PC-9 (cell line): ENCODE data around the gene PLEKHA7. TPM values are rescaled to one million over a fixed set of nuclear protein-coding genes. Genes with fewer than 3 reads are reported as not detected.

Experiments
- BruUV-seq: library from RNA; stranded (reverse); fragments of 400-500 nt; replicated peaks from 2 replicates; lab custom pipeline; 2021; lab: Mats Ljungman, UMichigan
- CTCF ChIA-PET: fragments of 300-600 bp; sonication (Branson Sonifier 250); formaldehyde crosslinking; loops from one replicate; lab custom pipeline; 2022; ENCODE audit warnings: antibody characterized with exemption; lab: Charles Lee
- POLR2A ChIA-PET: fragments of 300-600 bp; sonication (Branson Sonifier 250); formaldehyde crosslinking; loops from one replicate; lab custom pipeline; 2022; ENCODE audit warnings: antibody characterized with exemption; ENCODE audit not compliant: unreplicated experiment; lab: Charles Lee
- DNase-seq, 2 experiments: peaks; one replicate each; pipeline versions ENCODE4 v3.0.0 to v3.0.0-alpha.2; 2015 to 2022; ENCODE audit warnings: mixed read lengths in 1 of 2
- H2AFZ ChIP-seq: fragments of 200-600 bp; sonication (generic); 2 replicates; pipeline ENCODE4 v1.8.1; 2017; ENCODE audit warnings: antibody characterized with exemption
- H3F3A ChIP-seq: fragments of 200-600 bp; sonication (generic); 2 replicates; pipeline ENCODE4 v1.8.1; 2017; ENCODE audit warnings: antibody characterized with exemption, mild to moderate bottlenecking, low read depth; ENCODE audit not compliant: insufficient read depth
- H3K27ac ChIP-seq: fragments of 200-600 bp; sonication (generic); 2 replicates; pipeline ENCODE4 v1.6.1; 2016; ENCODE audit warnings: mixed run types
- H3K27me3 ChIP-seq: fragments of 200-600 bp; sonication (generic); 2 replicates; pipeline ENCODE4 v1.6.1; 2016; ENCODE audit warnings: low read depth, mixed run types; ENCODE audit not compliant: insufficient read depth
- H3K36me3 ChIP-seq: fragments of 200-600 bp; sonication (generic); 2 replicates; pipeline ENCODE4 v1.6.1; 2016; ENCODE audit warnings: low read depth, mixed run types
- H3K4me1 ChIP-seq: fragments of 200-600 bp; sonication (generic); replicated peaks from 2 replicates; pipeline ENCODE4 v1.6.1; 2016; ENCODE audit warnings: mixed run types; ENCODE audit not compliant: insufficient read depth
- H3K4me2 ChIP-seq: fragments of 200-600 bp; sonication (generic); 2 replicates; pipeline ENCODE4 v1.6.1; 2017; ENCODE audit warnings: mixed run types
- H3K4me3 ChIP-seq: fragments of 200-600 bp; sonication (generic); 2 replicates; pipeline ENCODE4 v1.6.1; 2016; ENCODE audit warnings: mixed run types
- H3K79me2 ChIP-seq: fragments of 200-600 bp; sonication (generic); 2 replicates; pipeline ENCODE4 v1.6.1; 2017; ENCODE audit warnings: low read depth, mixed run types
- H3K9me2 ChIP-seq: fragments of 200-600 bp; sonication (generic); 2 replicates; pipeline ENCODE4 v1.8.1; 2017; ENCODE audit warnings: mild to moderate bottlenecking; ENCODE audit not compliant: insufficient read depth
- H3K9me3 ChIP-seq: fragments of 200-600 bp; sonication (generic); 2 replicates; pipeline ENCODE4 v1.8.1; 2016; ENCODE audit warnings: low read depth; ENCODE audit not compliant: insufficient read depth
- H4K20me1 ChIP-seq: fragments of 200-600 bp; sonication (generic); 2 replicates; pipeline ENCODE4 v1.8.1; 2017; ENCODE audit not compliant: insufficient read depth
- CTCF ChIP-seq: fragments of 200-600 bp; sonication (generic); conservative IDR thresholded peaks from 2 replicates; pipeline ENCODE4 v1.6.1; 2017; ENCODE audit warnings: mixed run types, antibody characterized with exemption, mild to moderate bottlenecking, moderate library complexity
- EZH2 ChIP-seq: fragments of 200-600 bp; sonication (generic); IDR thresholded peaks from 2 replicates; pipeline ENCODE4 v1.8.0; 2017; ENCODE audit warnings: antibody characterized with exemption, low read depth
- intact Hi-C: fragments of 100-400 bp; cut with micrococcal nuclease; formaldehyde crosslinking; loops from one replicate; pipeline ENCODE4 v1.10.0; 2022; ENCODE audit not compliant: unreplicated experiment
- total RNA-seq: library from RNA; stranded (reverse); gene quantifications from 2 replicates; pipeline ENCODE4 v1.2.3, GENCODE V29; 2021

PLEKHA7 gene
- total RNA-seq, 1 experiment from 2014 or later = 26.9 TPM

DNA sequence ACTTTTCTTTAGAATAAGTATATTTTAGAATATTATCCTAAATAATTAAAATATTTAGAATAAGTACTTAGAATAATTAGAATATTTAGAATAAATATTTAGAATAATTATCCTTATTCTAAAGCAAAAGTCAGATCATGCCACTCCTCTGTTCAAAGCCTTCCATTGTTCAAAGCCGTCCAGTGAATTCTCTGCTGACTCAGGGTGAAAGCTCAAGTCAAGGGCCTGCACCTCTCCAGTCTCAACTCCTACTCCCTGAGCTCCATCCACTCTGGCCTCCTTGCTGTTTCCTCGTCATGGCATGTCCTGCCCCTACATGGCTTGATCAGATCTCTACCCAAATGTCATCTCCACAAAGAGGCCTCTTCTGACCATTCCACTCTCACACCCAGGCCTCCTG, 30.0 kb downstream of the PLEKHA7 start:
- intact Hi-C loops = loop anchor here (10.0 kb wide), 1 partner anchor 221 kb away; the partner anchor contains the start of gene PIK3C2A
- Histone ChIP-seq H3K79me2 (peaks cover 66% of the 10 kb centered on the region), H3K9me2 (no peaks in the 10 kb centered on the region), H2AFZ (no peak overlapping the region), H3F3A (peaks cover 65% of the 10 kb centered on the region), H3K9me3 (no peaks in the 10 kb centered on the region), H3K4me3 (no peak overlapping the region), H3K27ac (no peak overlapping the region), H3K4me1 (peaks cover 100% of the 10 kb centered on the region), H4K20me1 (no peaks in the 10 kb centered on the region), H3K27me3 (no peaks in the 10 kb centered on the region), H3K36me3 (no peaks in the 10 kb centered on the region), H3K4me2 (no peak overlapping the region)
- TF ChIP-seq EZH2 (no peak), CTCF (no peak)
- ChIA-PET POLR2A (interaction anchor here (0.5 to 0.6 kb wide), 2 partner anchors 225 to 825 kb away, joined by 4 to 9 read pairs; no protein-coding TSS in a partner anchor), CTCF (no interaction called here)
- BruUV-seq = no TSS peak
- no peak for DNase-seq

GRCh38 chr11:16982809-16983208, 31.4 kb downstream of the PLEKHA7 start:
- no peak for TF ChIP-seq EZH2
- TF ChIP-seq CTCF = no peak
- BruUV-seq = no TSS peak
- Histone ChIP-seq H4K20me1 (no peaks in the 10 kb centered on the region), H3K79me2 (peaks cover 74% of the 10 kb centered on the region), H3K36me3 (no peaks in the 10 kb centered on the region), H3K4me2 (peak overlapping the region; percentile 70), H3K4me1 (peaks cover 97% of the 10 kb centered on the region), H3K27me3 (no peaks in the 10 kb centered on the region), H3K9me2 (no peaks in the 10 kb centered on the region), H3K4me3 (no peak overlapping the region), H3K27ac (peak overlapping the region; percentile 80), H2AFZ (no peak overlapping the region), H3F3A (peaks cover 50% of the 10 kb centered on the region), H3K9me3 (no peaks in the 10 kb centered on the region)
- DNase-seq = no peak
- ChIA-PET POLR2A (interaction anchor here (0.6 to 0.8 kb wide), 2 partner anchors 30 to 65 kb away, joined by 3 to 5 read pairs; no protein-coding TSS in a partner anchor), CTCF (interaction anchor here (0.6 to 0.7 kb wide), 2 partner anchors 31 to 32 kb away, joined by 3 read pairs; no protein-coding TSS in a partner anchor)
- intact Hi-C loops = loop anchor here (10.0 kb wide), 1 partner anchor 222 kb away; the partner anchor contains the start of gene PIK3C2A

DNA sequence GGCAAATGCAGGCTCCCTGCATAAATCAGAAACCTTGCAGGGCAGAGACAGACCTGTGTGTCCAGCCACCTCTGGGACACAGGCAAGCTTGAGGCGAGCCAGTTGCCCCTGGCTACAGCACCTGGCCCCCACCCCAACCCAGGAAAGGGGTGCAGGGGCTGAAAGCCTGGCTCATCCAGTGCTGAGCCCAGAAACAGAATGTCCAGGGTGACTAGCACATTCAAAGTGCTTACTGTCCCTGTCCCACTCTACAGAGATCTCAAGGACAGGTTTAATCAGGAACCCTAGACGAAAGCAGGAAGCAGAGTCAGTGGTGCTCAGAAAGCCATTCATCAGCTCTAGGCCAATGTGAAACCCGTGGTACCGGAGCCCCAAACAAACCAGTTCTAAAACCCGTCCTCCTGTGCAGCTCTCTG, 31.9 kb downstream of the PLEKHA7 start:
- Histone ChIP-seq H3K36me3 (no peaks in the 10 kb centered on the region), H3K9me2 (no peaks in the 10 kb centered on the region), H3K9me3 (no peaks in the 10 kb centered on the region), H3K4me1 (peaks cover 97% of the 10 kb centered on the region), H3K79me2 (peaks cover 79% of the 10 kb centered on the region), H4K20me1 (no peaks in the 10 kb centered on the region), H2AFZ (no peak overlapping the region), H3F3A (peaks cover 45% of the 10 kb centered on the region), H3K4me2 (peak overlapping the region; percentile 70), H3K27me3 (no peaks in the 10 kb centered on the region), H3K4me3 (peak overlapping the region; percentile 9; the same call in 1 of the 2 replicates), H3K27ac (peak overlapping the region; percentile 80)
- ChIA-PET POLR2A (interaction anchor here (0.6 to 0.8 kb wide), 3 partner anchors 31 to 66 kb away, joined by 3 to 5 read pairs (median 3); no protein-coding TSS in a partner anchor), CTCF (interaction anchor here (0.6 to 0.7 kb wide), 2 partner anchors 31 to 33 kb away, joined by 3 read pairs; no protein-coding TSS in a partner anchor)
- DNase-seq = peak; percentile 49 to 74
- intact Hi-C loops = loop anchor here (10.0 kb wide), 1 partner anchor 223 kb away; the partner anchor contains the start of gene PIK3C2A
- BruUV-seq = no TSS peak
- no peak for TF ChIP-seq EZH2
- no peak for TF ChIP-seq CTCF
